ENCODE measurements around the gene PNLIPRP1.

Gene PNLIPRP1

DNA sequence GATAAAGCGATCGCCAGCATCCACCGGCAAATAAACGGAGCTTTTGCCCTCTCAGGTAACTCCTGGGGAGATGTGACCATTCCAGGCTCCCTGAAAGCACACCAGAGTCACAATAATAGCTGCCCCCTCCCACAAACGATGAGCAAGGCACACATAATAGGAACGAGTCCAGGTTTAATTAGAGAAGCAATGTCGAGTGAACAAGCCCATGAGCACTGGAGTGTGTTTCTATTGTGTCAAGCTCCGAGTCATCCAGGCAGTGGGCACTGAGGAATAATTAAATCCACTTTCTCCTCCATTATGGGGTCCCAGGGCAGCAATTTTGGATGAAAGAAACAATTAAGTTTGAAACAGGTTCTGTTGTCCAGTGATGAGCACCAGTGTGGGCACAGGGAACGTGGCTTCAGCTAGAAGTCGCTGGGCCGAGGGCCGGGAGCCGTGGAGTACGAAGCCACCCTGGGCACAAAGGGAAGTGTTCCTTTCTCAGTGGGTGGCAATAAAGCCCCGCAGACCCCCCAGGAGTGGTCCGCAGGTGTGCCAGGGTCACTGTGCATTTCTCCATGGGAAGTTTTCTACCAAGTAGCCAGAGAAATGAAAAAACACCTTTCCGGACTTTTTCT lies 41.9 kb downstream of the PNLIPRP1 start:
- no peak for DNase-seq

DNA sequence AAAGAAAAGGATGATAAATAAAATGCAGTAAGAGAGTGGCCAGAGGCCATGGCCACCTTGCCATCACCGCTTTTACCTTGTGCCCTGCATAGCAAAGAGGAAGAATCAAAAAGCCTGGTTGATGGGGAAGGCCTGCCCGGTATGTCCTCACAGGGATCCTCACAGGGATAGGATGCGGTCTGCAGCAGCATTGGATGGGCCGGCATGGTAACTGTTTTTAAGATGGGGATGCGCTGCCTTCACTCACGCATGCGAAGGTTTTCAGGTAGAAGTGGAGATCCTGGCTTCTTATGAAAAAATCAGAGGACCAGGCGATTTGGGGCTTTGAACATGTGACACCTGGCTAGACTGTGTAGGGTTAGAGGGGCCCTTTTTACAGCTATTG lies 42.4 kb downstream of the PNLIPRP1 start:
- DNase-seq = no peak

DNA sequence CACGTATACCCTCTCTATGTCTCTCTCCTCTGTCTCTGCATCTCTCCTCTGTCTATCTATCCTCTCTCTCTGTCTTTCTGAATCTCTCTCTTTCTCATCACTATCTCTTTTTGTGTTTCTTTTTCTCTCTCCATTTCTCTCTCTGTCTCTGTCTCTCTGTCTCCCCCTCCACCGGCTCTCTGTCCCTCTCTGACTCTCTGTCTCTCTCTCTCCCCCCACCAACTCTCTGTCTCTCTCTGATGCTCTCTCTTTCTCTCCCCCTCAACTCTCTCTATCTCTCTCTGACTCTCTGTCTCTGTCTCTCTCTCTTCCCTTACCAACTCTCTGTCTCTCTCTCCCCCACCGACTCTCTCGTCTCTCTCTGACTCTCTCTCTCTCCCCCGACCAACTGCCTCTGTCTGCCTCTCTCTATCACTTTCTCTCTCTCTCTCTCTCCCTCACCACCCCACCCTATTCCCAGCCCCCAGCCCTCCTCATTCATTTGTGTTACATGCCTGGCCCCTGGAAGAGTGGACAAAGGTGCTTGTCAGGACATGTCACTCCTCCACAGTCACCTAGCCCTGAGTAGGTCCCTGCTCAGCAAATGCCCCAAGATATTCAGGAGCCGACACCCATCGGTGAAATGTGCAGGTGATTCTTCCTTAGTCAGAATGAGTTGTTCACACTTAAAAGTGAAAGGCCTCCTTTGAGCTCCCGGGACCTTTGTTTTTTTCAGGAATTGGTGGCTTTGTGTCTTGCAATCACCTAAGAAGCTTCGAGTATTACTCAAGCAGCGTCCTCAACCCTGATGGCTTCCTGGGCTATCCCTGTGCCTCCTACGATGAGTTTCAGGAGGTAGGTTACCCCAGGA lies 43.6 kb downstream of the PNLIPRP1 start:
- DNase-seq = no peak

DNA sequence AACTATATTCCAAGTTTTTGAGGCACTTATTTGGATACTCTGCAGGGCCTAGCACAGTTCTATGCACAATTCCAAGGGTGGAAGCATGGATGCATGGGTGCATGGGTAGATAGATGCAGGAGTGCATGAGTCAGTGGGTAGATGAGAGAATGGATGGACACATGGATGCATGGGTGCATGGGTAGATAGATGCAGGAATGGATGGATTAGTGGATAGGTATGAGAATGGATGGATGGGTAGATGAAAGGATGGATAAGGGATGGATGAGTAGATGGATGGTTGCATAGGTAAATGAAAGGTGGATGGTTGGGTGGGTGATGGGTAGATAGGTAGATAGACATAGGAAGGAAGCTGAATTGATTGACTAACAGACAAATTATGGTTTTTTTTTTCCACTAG lies 45.6 kb downstream of the PNLIPRP1 start:
- DNase-seq = no peak

DNA sequence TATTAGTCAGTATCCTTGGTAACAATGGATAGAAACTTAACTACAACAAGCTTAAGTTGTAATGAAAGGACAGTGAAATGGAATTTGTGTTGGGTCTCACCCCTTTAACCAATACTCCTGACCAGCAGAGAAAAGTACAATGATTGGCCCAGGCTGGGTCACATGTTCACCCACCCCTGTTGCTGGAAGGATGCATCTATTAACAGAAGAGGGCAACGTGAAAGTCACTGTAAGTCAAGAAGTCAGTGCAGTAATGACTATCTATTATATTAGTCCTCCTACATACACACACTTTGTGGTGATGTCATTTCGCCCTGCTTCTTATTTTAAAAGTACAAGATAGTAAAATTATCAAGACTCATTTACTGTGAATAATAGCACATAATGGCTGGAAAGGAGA lies 46.2 kb downstream of the PNLIPRP1 start:
- DNase-seq = no peak

DNA sequence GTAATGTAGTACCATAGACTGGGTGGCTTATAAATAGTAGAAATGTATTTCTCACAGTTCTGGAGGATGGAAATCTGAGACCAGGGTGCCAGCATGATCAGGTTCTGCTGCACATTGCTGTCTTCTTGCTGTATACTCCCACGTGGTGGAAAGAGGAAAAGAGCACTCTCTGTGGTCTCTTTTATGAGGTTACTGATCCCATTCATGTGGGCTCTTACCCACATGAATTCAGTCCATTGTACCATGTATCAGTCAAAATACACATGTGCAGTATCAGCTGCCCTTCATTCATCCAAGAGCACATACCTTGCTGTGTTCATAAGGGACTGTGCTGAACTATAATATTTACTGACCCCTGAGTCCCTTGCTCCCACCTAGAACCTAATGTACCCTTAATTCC lies 47.1 kb downstream of the PNLIPRP1 start:
- no peak for DNase-seq

DNA sequence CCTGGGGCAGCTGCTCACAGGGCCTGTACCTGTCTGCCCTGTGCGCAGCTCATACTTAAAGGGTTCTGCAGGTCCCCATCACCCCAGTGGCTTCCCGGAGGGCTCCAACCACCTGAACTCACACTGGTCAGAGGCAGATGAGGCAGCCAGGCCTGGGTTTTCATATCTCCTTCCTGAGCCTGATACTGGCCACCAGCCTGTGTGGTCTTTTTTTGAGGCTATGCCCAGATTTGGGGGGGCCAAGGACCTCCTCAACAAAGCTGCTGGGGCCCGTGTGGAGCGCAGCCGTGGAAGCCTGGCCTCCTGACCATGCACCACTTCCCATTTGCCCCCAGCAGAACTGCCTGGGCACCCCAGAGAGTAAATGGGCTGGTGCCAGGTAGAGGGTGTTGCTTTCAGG lies 55.7 kb downstream of the PNLIPRP1 start:
- no peak for DNase-seq

DNA sequence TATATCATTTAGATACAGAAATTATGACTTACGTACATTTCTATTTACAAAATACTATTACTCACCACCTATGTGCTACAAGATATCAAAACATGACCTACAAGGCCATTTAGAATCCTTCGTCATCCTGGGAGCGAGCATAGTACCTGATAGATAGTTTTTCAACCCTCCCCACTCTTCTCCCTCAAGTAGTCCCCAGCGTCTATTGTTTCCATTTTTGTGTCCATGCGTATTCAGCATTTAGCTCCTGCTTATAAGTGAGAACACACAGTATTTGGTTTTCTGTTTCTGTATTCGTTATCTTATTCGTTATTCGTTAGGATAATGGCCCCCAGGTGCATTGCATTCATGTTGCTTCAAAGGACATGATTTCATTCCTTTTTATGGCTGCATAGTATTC lies 58.1 kb downstream of the PNLIPRP1 start:
- no peak for DNase-seq

DNA sequence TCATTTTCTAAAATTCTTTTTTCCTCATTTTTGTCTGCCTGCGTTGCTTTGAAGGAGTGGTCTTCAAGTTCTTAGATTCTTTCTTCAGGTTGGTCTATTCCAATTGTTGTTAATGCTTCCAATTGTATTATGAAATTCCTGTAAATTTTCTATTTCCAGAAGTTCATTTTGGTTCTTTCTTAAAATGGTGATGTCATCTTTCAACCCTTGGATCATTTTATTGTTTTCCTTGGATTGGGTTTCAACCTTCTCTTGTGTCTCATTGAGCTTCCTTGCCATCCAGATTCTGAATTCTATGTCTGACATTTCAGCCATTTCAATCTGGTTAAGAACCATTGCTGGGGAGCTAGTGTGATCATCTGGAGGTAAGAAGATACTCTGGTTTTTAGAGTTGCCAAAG lies 63.1 kb downstream of the PNLIPRP1 start:
- DNase-seq = no peak

DNA sequence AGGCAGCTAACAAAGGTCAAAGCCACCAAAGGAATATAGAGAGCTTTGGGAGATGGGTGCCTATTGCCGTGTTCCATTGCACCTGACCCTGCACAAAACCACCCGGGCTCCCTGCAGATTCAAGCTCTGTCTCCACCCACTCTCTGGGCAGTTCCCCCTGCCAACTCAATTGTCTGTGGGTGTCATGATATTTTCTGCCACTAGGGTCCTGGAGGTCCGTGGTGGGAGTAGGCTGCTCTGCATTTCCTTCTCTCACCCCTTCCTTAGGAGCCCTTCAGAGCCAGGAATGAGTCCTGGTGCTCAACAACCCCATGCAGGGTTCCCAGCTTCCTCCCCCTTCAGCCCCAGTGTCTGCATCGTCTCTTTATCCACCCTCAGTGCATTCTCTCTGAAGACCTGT lies 64.1 kb downstream of the PNLIPRP1 start:
- DNase-seq = no peak

DNA sequence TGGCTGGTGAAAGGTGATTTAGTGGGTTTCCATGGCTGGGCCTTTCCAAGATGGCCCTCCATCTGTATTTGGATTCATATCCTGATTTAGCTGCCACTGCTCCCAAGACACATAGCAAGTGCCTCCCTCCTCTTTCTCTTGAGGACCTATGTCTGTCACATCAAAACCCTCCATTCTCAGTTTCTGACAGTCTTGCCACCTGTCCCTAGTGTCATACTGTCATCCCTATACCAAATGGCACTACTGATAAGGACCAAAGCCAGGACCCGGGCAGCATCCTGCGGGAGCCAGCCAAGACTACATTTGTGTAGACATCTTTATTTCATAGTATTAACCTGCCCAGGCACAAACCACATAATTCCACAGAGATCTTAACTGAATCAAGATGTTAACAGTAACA lies 64.8 kb downstream of the PNLIPRP1 start:
- DNase-seq = no peak

DNA sequence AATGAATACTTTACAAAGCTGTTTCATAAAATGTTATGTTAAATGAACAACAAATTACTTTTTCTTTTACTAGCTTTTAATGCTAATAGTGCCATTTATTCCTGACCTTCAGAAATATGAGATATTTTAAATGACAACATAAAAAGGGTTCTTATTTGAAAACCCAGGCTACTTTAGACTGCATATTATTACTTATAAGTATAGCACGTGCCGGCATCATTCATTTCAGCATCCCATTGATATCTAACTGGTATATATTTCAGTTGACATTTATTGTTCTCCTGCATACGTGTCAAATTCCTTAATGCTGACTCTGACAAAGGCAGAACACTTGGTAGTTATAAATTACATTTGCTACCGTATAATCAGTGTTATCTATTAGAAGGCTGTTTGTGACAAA lies 65.3 kb downstream of the PNLIPRP1 start:
- no peak for DNase-seq

DNA sequence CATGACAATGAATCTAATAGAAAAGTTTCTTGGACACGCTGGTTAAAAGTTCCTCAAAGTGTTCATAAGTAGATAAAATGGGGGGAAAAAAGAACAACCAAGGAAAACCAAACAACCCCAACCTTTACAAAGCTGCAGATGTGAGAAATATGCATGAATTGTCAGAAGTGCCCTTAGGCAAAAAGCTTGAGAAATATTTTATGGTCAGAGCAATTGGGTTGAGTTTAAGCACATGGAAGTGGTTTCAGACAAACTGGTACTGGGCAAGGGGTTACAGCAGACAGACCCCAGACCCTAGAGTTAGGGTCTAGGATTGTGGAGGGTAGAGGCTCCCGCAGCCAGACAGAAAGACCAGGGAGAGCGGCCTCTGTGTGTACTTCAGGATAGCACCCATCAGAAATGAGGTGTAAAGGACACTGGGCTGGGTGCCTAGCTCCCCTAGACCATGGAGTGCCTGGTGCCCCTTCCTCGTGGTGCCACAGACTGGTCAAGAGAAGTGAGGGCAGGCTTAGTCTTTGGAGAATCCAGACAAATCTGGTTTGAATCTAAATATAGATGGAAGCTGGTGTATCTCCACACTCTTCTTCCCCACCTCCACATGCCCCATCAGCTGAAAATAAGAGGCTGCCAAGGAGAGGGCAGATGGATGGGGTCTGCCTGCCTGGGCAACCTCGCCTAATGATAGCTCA lies 67.2 kb downstream of the PNLIPRP1 start:
- DNase-seq = no peak
